ENCODE measurements around the gene MRPL2.
"Not testable (repeated sequence)": the region's sequence is repeated elsewhere in the genome, so short reads cannot be mapped to it uniquely, and the experiment has no call there.

The MRPL2 gene

DNA sequence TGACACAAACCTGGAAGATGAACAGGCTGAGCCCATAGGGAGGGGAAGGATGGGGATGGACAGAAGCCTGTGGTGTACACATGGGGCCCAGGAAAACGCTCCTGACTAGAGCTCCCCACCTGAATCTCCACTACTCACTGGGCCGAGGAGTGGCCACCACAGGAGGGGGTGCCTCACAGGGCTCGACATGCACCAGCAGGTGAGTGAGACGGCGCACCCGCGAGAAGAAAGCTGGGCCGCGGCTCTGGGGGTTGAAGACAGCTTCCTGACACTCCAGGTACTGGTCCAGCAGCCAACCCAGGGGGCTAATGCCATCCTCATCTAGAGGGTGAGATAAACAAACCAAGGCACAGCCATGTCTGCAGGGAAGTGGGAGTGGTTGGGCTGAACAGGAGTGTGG, 15.9 kb downstream of the MRPL2 start:
- no peak overlapping the region for H2AK5ac ChIP-seq (ENCODE audit: low read depth, low read length)
- H3K18ac ChIP-seq (ENCODE audit: low read length), result peak overlapping the region; percentile 24
- no peak overlapping the region for H2AFZ ChIP-seq (ENCODE audit: low read length)
- no peaks in the 10 kb centered on the region for H3K27me3 ChIP-seq (ENCODE audit: control insufficient read depth in 3 of 3, insufficient read depth in 3 of 3, low read depth in 1 of 3, low read length in 3 of 3)
- H3K23ac ChIP-seq (ENCODE audit: low read depth, low read length, poor library complexity), result no peak overlapping the region
- no peak overlapping the region for H3K4me3 ChIP-seq (ENCODE audit: low read length in 2 of 2)
- no peaks in the 10 kb centered on the region for H3K79me1 ChIP-seq (ENCODE audit: low read depth, low read length)
- H3K27ac ChIP-seq (replicated peaks; ENCODE audit: low read length), result no peak overlapping the region
- H3K9me3 ChIP-seq (replicated peaks in 1 of 2; ENCODE audit: control insufficient read depth in 2 of 2, insufficient read depth in 1 of 2, low read depth in 1 of 2, low read length in 2 of 2), result peaks cover 0 to 5% of the 10 kb centered on the region in 2 donors
- WGBS, 2 donors (ENCODE audit: extremely low coverage in 2 of 2, insufficient read length in 2 of 2, insufficient replicate concordance in 1 of 2), result no CpG with 5 or more reads among the region's 9 CpGs
- H4K8ac ChIP-seq (ENCODE audit: low read depth, low read length), result no peak overlapping the region
- H2BK120ac ChIP-seq (ENCODE audit: low read depth, low read length), result no peak overlapping the region
- H3K14ac ChIP-seq (ENCODE audit: low read length), result no peak overlapping the region
- H2BK12ac ChIP-seq (ENCODE audit: low read length), result no peak overlapping the region
- peaks cover 61 to 89% of the 10 kb centered on the region in 2 donors for H3K36me3 ChIP-seq (replicated peaks in 1 of 2; ENCODE audit: control insufficient read depth in 2 of 2, insufficient read depth in 2 of 2, low read length in 2 of 2)
- H3K4ac ChIP-seq (ENCODE audit: low read length), result no peak overlapping the region
- no peak overlapping the region for H3K4me2 ChIP-seq (ENCODE audit: insufficient read depth, low read length, poor library complexity, severe bottlenecking)
- no peak overlapping the region for H4K91ac ChIP-seq (ENCODE audit: low read depth, low read length, poor library complexity)
- DNase-seq (ENCODE audit: low spot score), result no peak
- no peaks in the 10 kb centered on the region for H3K4me1 ChIP-seq (ENCODE audit: control insufficient read depth in 2 of 2, insufficient read depth in 1 of 2, low read depth in 1 of 2, low read length in 2 of 2)
- no peak overlapping the region for H3K9ac ChIP-seq (ENCODE audit: low read depth, low read length, poor library complexity)
- no peak overlapping the region for H2BK15ac ChIP-seq (ENCODE audit: low read length)
- no peak overlapping the region for H2BK5ac ChIP-seq (ENCODE audit: low read length)

DNA sequence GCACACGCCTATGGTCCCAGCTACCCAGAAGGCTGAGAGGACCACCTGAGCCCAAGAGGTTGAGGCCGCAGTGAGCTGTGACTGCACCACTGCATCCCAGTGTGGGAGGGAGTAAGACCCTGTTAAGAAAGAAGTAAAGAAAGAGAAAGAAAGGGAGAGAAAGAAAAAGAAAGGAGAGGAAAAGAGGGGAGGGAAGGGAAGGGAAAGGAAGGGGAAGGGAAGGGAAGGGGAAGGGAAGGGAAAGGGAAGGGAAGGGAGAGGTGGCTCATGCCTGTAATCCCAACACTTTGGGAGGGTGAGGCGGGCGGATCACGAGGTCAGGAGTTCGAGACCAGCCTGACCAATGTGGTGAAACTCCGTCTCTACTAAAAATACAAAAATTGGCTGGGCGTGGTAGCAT, 17.8 kb downstream of the MRPL2 start:
- H3K18ac ChIP-seq (ENCODE audit: low read length); H3K79me1 ChIP-seq (ENCODE audit: low read depth, low read length); H3K4me2 ChIP-seq (ENCODE audit: insufficient read depth, low read length, poor library complexity, severe bottlenecking); H4K8ac ChIP-seq (ENCODE audit: low read depth, low read length); H3K27ac ChIP-seq (replicated peaks; ENCODE audit: low read length); H3K23ac ChIP-seq (ENCODE audit: low read depth, low read length, poor library complexity); H3K9me3 ChIP-seq (replicated peaks in 1 of 2; ENCODE audit: control insufficient read depth in 2 of 2, insufficient read depth in 1 of 2, low read depth in 1 of 2, low read length in 2 of 2); H3K9ac ChIP-seq (ENCODE audit: low read depth, low read length, poor library complexity); H3K4ac ChIP-seq (ENCODE audit: low read length); H2AFZ ChIP-seq (ENCODE audit: low read length); H3K4me1 ChIP-seq (ENCODE audit: control insufficient read depth in 2 of 2, insufficient read depth in 1 of 2, low read depth in 1 of 2, low read length in 2 of 2); H2BK120ac ChIP-seq (ENCODE audit: low read depth, low read length); H2BK5ac ChIP-seq (ENCODE audit: low read length); DNase-seq (ENCODE audit: low spot score); H3K4me3 ChIP-seq (ENCODE audit: low read length in 2 of 2); H2AK5ac ChIP-seq (ENCODE audit: low read depth, low read length); H3K27me3 ChIP-seq (ENCODE audit: control insufficient read depth in 3 of 3, insufficient read depth in 3 of 3, low read depth in 1 of 3, low read length in 3 of 3); H2BK12ac ChIP-seq (ENCODE audit: low read length); H4K91ac ChIP-seq (ENCODE audit: low read depth, low read length, poor library complexity); H2BK15ac ChIP-seq (ENCODE audit: low read length); H3K14ac ChIP-seq (ENCODE audit: low read length): not testable (repeated sequence)
- peaks cover 66 to 89% of the 10 kb centered on the region in 2 donors for H3K36me3 ChIP-seq (replicated peaks in 1 of 2; ENCODE audit: control insufficient read depth in 2 of 2, insufficient read depth in 2 of 2, low read length in 2 of 2)
- WGBS, 2 donors (ENCODE audit: extremely low coverage in 2 of 2, insufficient read length in 2 of 2, insufficient replicate concordance in 1 of 2), result no CpG with 5 or more reads among the region's 8 CpGs

GRCh38 chr6:43040542-43041257, 18.5 kb downstream of the MRPL2 start:
- Histone ChIP-seq H3K4ac (ENCODE audit: low read length) (peak overlapping the region; percentile 37), H3K4me3 (ENCODE audit: low read length in 2 of 2) (no peak overlapping the region), H2AFZ (ENCODE audit: low read length) (no peak overlapping the region), H2BK5ac (ENCODE audit: low read length) (peak overlapping the region; percentile 24), H2BK120ac (ENCODE audit: low read depth, low read length) (no peak overlapping the region), H2AK5ac (ENCODE audit: low read depth, low read length) (no peak overlapping the region), H4K8ac (ENCODE audit: low read depth, low read length) (no peak overlapping the region), H3K14ac (ENCODE audit: low read length) (no peak overlapping the region), H3K79me1 (ENCODE audit: low read depth, low read length) (peaks cover 4% of the 10 kb centered on the region), H3K4me2 (ENCODE audit: insufficient read depth, low read length, poor library complexity, severe bottlenecking) (no peak overlapping the region), H3K9me3 (replicated peaks in 1 of 2; ENCODE audit: control insufficient read depth in 2 of 2, insufficient read depth in 1 of 2, low read depth in 1 of 2, low read length in 2 of 2) (peaks cover 0 to 5% of the 10 kb centered on the region in 2 donors), H3K4me1 (ENCODE audit: control insufficient read depth in 2 of 2, insufficient read depth in 1 of 2, low read depth in 1 of 2, low read length in 2 of 2) (peaks cover 0 to under 1% of the 10 kb centered on the region in 2 donors), H4K91ac (ENCODE audit: low read depth, low read length, poor library complexity) (no peak overlapping the region), H3K27ac (replicated peaks; ENCODE audit: low read length) (no peak overlapping the region), H3K23ac (ENCODE audit: low read depth, low read length, poor library complexity) (peak overlapping the region; percentile 94), H3K36me3 (replicated peaks in 1 of 2; ENCODE audit: control insufficient read depth in 2 of 2, insufficient read depth in 2 of 2, low read length in 2 of 2) (peaks cover 64 to 86% of the 10 kb centered on the region in 2 donors), H2BK12ac (ENCODE audit: low read length) (peak overlapping the region; percentile 41), H3K9ac (ENCODE audit: low read depth, low read length, poor library complexity) (no peak overlapping the region), H3K27me3 (ENCODE audit: control insufficient read depth in 3 of 3, insufficient read depth in 3 of 3, low read depth in 1 of 3, low read length in 3 of 3) (no peaks in the 10 kb centered on the region), H3K18ac (ENCODE audit: low read length) (no peak overlapping the region), H2BK15ac (ENCODE audit: low read length) (no peak overlapping the region)
- DNase-seq (ENCODE audit: low spot score), result no peak
- no CpG with 5 or more reads among the region's 18 CpGs for WGBS, 2 donors (ENCODE audit: extremely low coverage in 2 of 2, insufficient read length in 2 of 2, insufficient replicate concordance in 1 of 2)

DNA sequence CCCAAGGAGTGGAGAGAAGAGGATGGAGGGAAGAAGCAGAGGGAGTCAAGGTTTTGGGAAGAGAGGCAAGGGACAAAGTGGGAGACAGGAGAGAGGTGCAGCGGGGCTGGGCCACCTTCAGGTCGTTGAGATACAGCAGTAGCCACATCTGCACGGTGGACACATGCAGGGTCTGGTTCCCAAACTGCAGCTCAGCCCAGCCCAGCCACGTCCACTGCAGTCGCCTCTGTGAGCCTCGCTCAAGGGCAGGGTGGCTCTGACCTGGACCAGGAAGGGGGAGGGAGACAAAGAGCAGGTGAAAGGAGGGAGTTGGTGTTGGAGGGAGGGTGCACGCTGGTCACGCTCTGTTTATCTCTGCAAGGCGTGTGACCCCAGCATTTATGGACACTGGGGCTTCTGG, 20.5 kb downstream of the MRPL2 start:
- H3K9me3 ChIP-seq (replicated peaks in 1 of 2; ENCODE audit: control insufficient read depth in 2 of 2, insufficient read depth in 1 of 2, low read depth in 1 of 2, low read length in 2 of 2), result peaks cover 0 to 2% of the 10 kb centered on the region in 2 donors
- no peak overlapping the region for H3K27ac ChIP-seq (replicated peaks; ENCODE audit: low read length)
- H3K27me3 ChIP-seq (ENCODE audit: control insufficient read depth in 3 of 3, insufficient read depth in 3 of 3, low read depth in 1 of 3, low read length in 3 of 3), result no peaks in the 10 kb centered on the region
- H3K4me2 ChIP-seq (ENCODE audit: insufficient read depth, low read length, poor library complexity, severe bottlenecking), result no peak overlapping the region
- H3K79me1 ChIP-seq (ENCODE audit: low read depth, low read length), result peaks cover 4% of the 10 kb centered on the region
- no peak overlapping the region for H3K4ac ChIP-seq (ENCODE audit: low read length)
- WGBS, 2 donors (ENCODE audit: extremely low coverage in 2 of 2, insufficient read length in 2 of 2, insufficient replicate concordance in 1 of 2), result no CpG with 5 or more reads among the region's 9 CpGs
- H3K9ac ChIP-seq (ENCODE audit: low read depth, low read length, poor library complexity), result no peak overlapping the region
- peaks cover 61 to 86% of the 10 kb centered on the region in 2 donors for H3K36me3 ChIP-seq (replicated peaks in 1 of 2; ENCODE audit: control insufficient read depth in 2 of 2, insufficient read depth in 2 of 2, low read length in 2 of 2)
- no peak overlapping the region for H2BK12ac ChIP-seq (ENCODE audit: low read length)
- DNase-seq (ENCODE audit: low spot score), result no peak
- H3K14ac ChIP-seq (ENCODE audit: low read length), result no peak overlapping the region
- H3K4me3 ChIP-seq (ENCODE audit: low read length in 2 of 2), result no peak overlapping the region
- no peak overlapping the region for H2BK15ac ChIP-seq (ENCODE audit: low read length)
- H3K18ac ChIP-seq (ENCODE audit: low read length), result no peak overlapping the region
- no peak overlapping the region for H2BK120ac ChIP-seq (ENCODE audit: low read depth, low read length)
- H2AFZ ChIP-seq (ENCODE audit: low read length), result no peak overlapping the region
- H4K91ac ChIP-seq (ENCODE audit: low read depth, low read length, poor library complexity), result no peak overlapping the region
- H2BK5ac ChIP-seq (ENCODE audit: low read length), result no peak overlapping the region
- no peak overlapping the region for H2AK5ac ChIP-seq (ENCODE audit: low read depth, low read length)
- H3K4me1 ChIP-seq (ENCODE audit: control insufficient read depth in 2 of 2, insufficient read depth in 1 of 2, low read depth in 1 of 2, low read length in 2 of 2), result peaks cover 0 to 3% of the 10 kb centered on the region in 2 donors
- H4K8ac ChIP-seq (ENCODE audit: low read depth, low read length), result no peak overlapping the region
- no peak overlapping the region for H3K23ac ChIP-seq (ENCODE audit: low read depth, low read length, poor library complexity)

Data from neuronal stem cell (in vitro differentiated cells).